GM19193 (cell line): ENCODE results near the gene ARHGAP32.

ENCODE experiments used
- POLR2A ChIP-seq: IDR thresholded peaks from 4 replicates; pipeline ENCODE4 v1.6.1; 2011; ENCODE audit not compliant: insufficient read depth, insufficient read length; ENCODE audit errors: extremely low read depth

Gene ARHGAP32

DNA sequence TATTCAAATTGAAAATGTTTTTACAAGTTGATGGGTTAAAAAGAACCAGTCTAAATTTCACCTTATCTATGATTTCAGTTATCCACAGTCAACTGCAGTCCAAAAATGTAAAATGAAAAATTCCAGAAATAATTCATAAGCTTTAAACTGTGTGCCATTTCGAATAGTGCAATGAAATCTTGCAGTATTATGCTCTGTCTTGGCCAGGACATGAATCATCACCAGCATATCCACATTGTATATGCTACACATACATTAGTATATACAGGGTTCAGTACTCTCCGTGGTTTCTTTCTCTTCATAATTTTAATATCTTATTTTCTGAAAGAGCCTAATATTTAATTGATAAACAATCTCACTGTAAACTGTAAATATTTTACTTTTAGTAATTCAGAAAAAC, 45.9 kb downstream of the ARHGAP32 start:
- TF ChIP-seq POLR2A, result no peak

DNA sequence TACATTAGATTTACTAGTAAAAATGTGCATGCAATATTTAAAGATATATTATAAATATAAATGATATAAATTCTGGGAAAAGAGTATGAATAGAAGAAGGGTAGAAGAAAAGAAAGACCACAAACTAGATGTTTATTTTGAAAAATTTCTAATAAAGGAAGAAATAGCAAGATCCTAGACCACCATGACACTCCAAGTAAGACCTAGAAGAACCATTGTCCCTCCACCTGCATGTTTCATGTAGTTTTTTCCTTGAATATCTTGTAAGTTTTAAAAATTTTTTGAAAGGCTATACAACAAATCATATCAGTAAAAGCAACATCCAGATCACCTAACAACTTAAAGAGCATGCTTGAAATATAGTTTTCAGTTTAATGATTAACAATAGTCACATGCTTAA, 46.8 kb downstream of the ARHGAP32 start:
- no peak for TF ChIP-seq POLR2A

DNA sequence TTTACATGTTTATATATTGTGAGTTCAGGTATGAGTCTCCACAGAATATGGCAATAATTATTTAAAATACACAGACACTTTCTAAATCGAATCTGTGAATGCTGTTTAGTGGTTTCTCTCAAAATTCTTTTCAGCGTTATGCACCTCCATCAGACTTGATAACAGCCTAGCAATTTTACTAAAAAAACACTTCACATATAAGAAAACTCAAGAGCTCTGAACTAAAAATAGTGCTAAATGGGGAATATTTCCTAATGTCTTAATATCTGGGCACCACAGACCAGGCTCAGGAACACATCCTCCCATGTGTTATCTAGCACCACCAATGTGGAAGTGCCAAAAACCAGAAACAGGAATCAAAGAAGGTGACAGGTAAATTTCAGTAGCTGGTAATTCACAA, 47.9 kb downstream of the ARHGAP32 start:
- TF ChIP-seq POLR2A, result no peak

DNA sequence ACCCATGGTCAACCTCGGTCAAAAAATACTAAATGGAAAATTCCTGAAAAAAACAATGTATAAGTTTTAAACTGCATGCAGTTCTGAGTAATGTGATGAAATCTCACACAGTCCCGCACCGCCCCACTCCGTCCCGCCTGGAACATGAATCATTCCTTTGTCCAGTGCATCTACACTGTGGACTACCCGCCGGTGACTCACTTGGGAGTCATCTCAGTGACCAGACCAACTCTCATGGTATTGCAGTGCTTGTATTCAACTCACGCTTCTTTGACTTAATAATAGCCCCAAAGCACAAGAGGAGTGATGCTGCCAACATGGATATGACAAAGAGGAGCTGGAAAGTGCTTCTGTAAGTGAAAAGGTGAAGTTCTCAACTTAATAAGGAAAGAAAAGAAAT, 48.8 kb downstream of the ARHGAP32 start:
- no peak for TF ChIP-seq POLR2A

DNA sequence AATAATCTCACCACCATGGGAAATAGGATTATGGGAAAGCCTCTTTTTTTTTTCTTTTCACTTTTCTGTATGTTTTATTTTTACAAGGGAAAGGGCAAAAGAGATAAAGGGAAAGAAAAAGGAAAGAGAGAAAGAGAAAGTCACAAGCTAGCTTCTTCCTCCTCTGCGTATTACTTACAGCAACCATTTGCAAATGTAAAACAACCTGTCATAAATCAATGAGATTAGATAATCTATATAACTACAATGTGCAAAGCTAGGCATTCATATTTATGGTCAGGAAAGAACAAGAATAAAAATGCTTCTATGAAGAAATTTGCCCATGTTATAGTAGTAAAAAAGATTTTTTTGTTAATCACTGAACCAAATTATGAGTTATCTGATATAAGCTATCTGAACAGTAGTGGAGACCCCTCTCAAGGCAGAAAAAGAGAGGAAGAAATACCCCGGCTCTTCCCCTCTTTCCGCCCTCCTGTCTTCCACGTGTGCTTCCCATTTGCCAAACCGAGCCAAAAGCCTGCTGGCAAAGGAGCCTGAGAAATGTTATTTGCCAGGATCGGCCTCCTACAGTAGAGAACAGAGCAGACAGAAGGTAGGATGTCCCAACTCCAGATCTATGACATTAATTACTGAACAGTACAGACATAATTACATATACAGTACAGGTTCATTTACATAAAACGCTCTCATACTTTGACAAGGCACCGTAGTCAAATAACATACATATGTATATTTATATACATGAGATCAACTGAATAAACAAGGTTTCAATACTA, 50.2 kb downstream of the ARHGAP32 start:
- no peak for TF ChIP-seq POLR2A

DNA sequence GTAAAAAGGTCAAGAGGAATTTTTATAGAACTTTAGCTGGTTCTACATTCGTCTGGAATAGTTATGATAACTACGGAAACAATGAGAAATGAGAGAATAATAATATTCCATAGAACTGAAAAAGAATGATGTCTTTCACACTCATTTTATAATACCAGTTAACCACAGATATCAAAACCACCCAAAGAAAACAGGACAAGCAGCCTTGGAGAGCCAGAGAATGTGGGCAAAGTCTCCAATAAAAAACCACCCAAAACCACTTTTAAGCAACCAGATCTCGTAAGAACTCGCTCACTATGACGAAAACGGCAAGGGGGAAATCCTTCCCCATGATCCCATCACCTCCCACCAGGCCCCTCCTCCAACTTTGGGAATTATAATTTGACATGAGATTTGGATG, 60.8 kb downstream of the ARHGAP32 start:
- no peak for TF ChIP-seq POLR2A

DNA sequence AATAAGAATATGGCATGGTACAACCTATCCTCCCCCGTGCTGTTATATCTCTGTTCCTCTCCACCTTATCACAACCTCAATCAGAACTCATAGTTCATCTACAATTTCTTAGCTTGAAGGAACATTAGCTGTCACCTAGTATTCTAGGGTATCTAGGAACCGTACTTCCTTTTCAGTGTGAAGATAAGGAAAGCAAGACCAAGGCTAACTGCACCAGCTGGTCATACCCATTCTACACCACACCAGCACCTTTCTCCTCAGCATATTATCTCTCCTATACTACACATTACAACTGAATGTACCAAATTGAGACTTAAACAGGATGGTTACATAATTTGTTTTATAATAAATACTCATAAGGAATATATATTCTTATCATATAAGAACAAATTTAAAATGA, 73.1 kb downstream of the ARHGAP32 start:
- TF ChIP-seq POLR2A, result no peak

DNA sequence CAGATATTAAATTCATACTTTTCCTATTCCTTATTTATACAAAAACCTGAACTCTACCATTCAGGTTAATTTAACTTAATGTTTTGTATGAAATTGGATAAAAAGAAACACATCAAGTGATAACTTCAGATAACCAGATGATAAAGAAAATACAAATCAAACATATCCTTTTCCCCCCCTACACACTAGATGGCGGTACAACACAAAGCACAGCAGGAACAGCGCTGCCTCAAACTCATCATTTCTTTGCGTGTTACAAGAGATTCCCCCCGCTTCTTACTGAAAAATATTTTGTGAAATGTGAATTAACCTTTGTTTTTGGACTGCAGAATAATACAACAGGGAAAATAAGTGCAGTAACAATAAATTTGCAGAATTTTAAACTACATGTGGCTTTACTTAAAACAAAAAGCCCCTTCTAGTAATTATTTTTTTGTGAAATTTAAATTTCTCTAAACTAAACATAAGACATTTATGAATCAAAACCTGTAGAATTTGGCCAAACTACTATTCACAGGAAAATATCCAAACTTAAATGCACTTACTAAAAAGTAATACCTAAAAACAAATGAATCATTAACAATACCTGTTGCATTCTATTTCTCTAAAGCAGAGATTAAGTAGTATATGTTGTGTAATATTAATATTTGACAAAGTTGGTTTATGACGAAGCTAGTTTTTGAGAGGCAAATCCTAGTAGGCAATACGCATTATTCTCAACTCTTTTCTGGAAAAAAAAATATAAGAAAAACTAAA, 74.4 kb downstream of the ARHGAP32 start:
- no peak for TF ChIP-seq POLR2A

DNA sequence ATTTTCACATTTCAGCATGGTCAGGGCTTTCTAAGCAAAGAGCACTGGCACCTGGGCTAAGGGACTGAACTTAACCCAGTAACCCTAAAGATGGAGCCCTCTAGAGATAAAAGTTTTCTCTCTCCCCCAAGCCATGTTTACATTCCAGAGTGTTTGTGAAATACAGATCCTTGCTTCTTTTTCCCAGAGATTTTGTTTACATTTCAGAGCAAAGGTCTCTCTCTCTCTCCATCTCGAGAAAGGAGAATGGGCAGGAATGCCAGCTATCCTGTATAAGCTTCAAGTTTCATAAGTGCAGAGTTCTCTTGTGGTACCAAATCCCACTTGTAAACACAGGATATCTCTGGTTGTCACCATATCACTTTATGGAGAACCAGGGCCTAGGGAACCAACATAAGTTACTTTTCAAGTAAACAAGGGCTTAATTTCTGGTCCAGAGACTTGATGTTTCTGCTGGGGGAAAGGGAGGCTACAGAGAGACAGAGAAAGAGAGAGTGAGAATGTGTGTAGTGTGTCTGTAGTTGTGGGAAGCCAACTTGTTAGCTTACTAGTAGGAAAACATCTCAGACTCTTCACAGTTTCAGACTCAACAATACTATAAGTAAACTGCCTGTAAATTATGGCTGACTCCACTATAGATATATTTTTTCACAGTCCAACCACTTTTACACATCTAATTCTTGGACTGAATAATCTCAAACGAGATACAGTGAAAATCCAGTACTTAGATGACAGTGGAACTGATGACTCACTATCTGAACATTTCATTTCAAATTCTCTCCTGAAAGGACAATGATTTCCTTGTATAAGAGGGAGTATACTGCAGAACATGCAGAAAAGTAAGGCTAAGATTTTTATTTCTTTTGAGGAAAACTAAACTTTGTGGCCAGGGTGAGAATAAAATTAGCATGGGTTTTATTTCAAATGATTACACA, 76.2 kb downstream of the ARHGAP32 start:
- no peak for TF ChIP-seq POLR2A

DNA sequence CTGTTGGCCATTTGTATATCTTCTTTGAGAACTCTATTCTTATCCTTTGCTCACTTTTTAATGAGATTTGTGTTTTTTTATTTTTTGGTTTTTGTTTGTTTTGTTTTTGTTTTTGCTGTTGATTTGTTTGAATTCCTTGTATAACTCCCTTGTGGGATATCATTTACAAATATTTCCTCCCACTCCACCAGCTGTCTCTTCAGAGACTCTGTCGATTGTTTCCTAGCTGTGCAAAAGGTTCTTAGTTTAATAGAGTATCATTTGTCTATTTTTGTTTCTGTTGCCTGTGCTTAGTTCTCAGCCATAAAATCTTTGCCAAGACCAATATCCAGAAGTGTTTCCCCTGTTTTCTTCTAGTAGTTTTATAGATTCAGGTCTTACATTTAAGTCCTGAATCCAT, 82.4 kb downstream of the ARHGAP32 start:
- no peak for TF ChIP-seq POLR2A

DNA sequence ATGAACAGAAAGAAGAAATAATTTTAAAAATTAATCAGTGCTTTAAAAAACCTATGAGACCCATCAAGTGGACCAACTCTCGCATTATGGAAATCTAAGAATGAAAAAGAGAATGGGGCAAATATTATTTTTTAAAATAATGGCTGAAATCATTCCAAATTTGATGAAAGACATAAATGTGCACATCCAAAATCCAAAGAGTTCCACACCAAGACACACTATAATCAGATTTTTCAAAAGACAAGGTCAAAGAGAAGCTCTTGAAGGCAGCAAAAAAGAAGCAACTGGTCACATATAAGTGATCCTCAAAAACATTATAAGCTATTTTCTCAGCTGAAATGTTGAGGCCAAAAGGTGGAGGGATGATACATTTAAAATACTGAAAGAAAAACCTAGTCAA, 85.3 kb downstream of the ARHGAP32 start:
- no peak for TF ChIP-seq POLR2A

DNA sequence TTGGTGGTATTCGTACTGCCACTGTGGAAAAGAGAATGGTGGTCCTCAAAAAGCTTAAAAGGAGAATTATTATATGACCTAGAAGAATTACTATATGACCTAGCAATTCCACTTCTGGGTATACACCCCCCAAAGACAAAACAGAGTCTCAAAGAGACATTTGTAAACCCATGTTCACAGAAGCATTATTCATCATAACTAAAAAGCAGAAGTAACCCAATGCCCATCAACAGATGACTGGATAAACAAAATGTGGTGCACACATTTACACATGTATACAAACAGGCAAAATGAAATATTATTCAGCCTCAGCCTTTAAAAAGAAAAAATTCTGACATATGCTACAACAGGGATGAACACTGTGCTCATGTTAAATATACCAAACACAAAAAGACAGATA, 89.4 kb downstream of the ARHGAP32 start:
- no peak for TF ChIP-seq POLR2A

DNA sequence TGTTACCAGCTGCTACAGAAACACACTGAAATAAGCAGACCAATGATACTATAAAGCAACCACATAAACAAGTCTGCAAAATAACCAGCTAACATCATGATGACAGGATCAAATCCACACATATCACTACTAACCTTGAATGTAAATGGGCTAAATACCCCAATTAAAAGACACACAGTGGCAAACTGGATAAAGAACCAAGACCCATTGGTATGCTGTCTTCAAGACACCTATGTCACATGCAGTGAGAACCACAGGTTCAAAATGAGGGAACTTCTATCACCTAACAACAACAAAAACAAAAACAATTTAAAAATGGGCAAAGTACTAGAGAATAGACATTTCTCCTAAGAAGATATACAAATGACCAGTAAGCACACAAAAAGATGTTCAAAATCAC, 89.9 kb downstream of the ARHGAP32 start:
- TF ChIP-seq POLR2A, result no peak

DNA sequence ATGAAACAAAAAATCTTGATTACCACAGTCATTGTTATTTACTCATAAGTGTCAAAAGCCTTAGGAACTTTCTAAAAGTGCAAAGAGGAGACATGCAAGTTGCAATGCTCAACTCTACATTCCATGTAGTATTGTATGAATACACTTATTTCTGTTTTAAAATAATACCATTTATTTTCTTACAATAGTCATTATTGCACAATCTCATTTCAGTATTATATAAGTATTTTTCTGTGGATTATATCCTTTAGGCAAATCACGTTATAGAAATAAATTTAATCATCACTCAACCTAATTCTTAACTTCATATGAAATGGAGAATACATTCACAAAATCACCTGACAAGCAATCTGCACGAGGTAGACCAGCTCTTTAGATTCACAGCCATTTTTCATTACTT, 98.8 kb downstream of the ARHGAP32 start:
- TF ChIP-seq POLR2A, result no peak

DNA sequence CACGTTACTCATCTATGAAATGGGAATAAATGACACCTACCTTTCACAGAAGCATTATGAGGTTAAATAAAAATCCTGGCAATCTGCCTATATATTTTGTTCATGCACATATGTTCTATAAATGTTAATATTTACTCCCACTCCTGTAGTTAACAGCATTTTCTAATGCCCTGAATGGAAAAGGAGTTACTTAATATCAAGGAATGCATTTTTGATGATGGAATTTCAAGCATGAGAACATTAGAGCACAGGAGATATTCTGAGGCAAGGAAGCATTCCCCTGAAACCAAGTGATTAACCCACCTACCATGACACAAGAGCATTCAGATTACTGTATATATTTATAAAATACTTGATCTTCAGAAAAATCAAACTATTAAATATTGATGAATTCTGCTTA, 102.1 kb downstream of the ARHGAP32 start:
- no peak for TF ChIP-seq POLR2A
